Calu3 (cell line): ENCODE data around the gene ALPK3. TPM values are rescaled to one million over a fixed set of nuclear protein-coding genes. Genes with fewer than 3 reads are reported as not detected.

ENCODE experiments used
- BruUV-seq: library from RNA; stranded (reverse); fragments of 400-500 nt; replicated peaks from 2 replicates; lab custom pipeline; 2021; lab: Mats Ljungman, UMichigan
- CTCF ChIA-PET: fragments of 300-600 bp; sonication (Branson Sonifier 250); formaldehyde crosslinking; loops from one replicate; lab custom pipeline; 2022; ENCODE audit warnings: antibody characterized with exemption; lab: Charles Lee
- DNase-seq: peaks from one replicate; pipeline ENCODE4 v3.0.0; 2022
- H3K27ac Mint-ChIP-seq: one replicate; pipeline ENCODE4 v1.8.0; 2022; ENCODE audit warnings: mixed read lengths; ENCODE audit not compliant: unreplicated experiment
- H3K27me3 Mint-ChIP-seq: one replicate; pipeline ENCODE4 v1.8.0; 2022; ENCODE audit warnings: mixed read lengths; ENCODE audit not compliant: unreplicated experiment
- H3K36me3 Mint-ChIP-seq: one replicate; pipeline ENCODE4 v1.8.0; 2022; ENCODE audit warnings: mild to moderate bottlenecking, moderate library complexity, mixed read lengths; ENCODE audit not compliant: insufficient read depth, unreplicated experiment
- H3K4me1 Mint-ChIP-seq: one replicate; pipeline ENCODE4 v1.8.0; 2022; ENCODE audit warnings: mild to moderate bottlenecking, low read depth, mixed read lengths; ENCODE audit not compliant: unreplicated experiment
- H3K4me3 Mint-ChIP-seq: one replicate; pipeline ENCODE4 v1.8.0; 2022; ENCODE audit warnings: mild to moderate bottlenecking, low read depth, moderate library complexity, mixed read lengths; ENCODE audit not compliant: unreplicated experiment
- H3K9me3 Mint-ChIP-seq: one replicate; pipeline ENCODE4 v1.8.0; 2022; ENCODE audit warnings: low read depth, mixed read lengths; ENCODE audit not compliant: unreplicated experiment
- CTCF ChIP-seq: fragments of 200-600 bp; IDR thresholded peaks from one replicate; pipeline ENCODE4 v1.8.0; 2022; ENCODE audit warnings: antibody characterized with exemption; ENCODE audit not compliant: unreplicated experiment
- intact Hi-C: fragments of 100-400 bp; cut with micrococcal nuclease; formaldehyde crosslinking; loops from one replicate; pipeline ENCODE4 v1.10.0; 2022; ENCODE audit not compliant: unreplicated experiment
- total RNA-seq: library from RNA; stranded (reverse); gene quantifications from 2 replicates; pipeline ENCODE4 v1.2.3, GENCODE V29; 2022

The ALPK3 gene
- total RNA-seq, 1 experiment from 2014 or later: 4.6 TPM

- Mint-ChIP-seq H3K27ac (no peak overlapping the region), H3K9me3 (no peaks in the 10 kb centered on the region), H3K36me3 (no peaks in the 10 kb centered on the region), H3K4me3 (no peak overlapping the region), H3K27me3 (no peaks in the 10 kb centered on the region), H3K4me1 (peaks cover 25% of the 10 kb centered on the region)
- no peak for TF ChIP-seq CTCF
- no peak for DNase-seq
- no TSS peak for BruUV-seq
- CTCF ChIA-PET: interaction anchor here (1.2 kb wide), 1 partner anchor 100 kb away, joined by 5 read pairs; no protein-coding TSS in a partner anchor
- intact Hi-C loops: loop anchor here (10.0 kb wide), 1 partner anchor 217 kb away; no protein-coding TSS in a partner anchor
Measured at GRCh38 chr15:84828086-84828908, 11.1 kb downstream of the ALPK3 start.

GRCh38 chr15:84829428-84829827 is 12.3 kb downstream of the ALPK3 start:
- Mint-ChIP-seq H3K36me3 (no peaks in the 10 kb centered on the region), H3K9me3 (no peaks in the 10 kb centered on the region), H3K4me1 (peaks cover 30% of the 10 kb centered on the region), H3K27me3 (no peaks in the 10 kb centered on the region), H3K4me3 (no peak overlapping the region), H3K27ac (no peak overlapping the region)
- no peak for DNase-seq
- no TSS peak for BruUV-seq
- TF ChIP-seq CTCF: no peak
- intact Hi-C loops: loop anchor here (10.0 kb wide), 1 partner anchor 215 kb away; no protein-coding TSS in a partner anchor
- CTCF ChIA-PET: interaction anchor here (0.8 to 1.2 kb wide), 2 partner anchors 31 to 98 kb away, joined by 3 to 5 read pairs; no protein-coding TSS in a partner anchor

- no peak for TF ChIP-seq CTCF
- CTCF ChIA-PET: no interaction called here
- intact Hi-C loops: no loop called here
- Mint-ChIP-seq H3K36me3 (no peaks in the 10 kb centered on the region), H3K9me3 (no peaks in the 10 kb centered on the region), H3K4me3 (no peak overlapping the region), H3K27me3 (no peaks in the 10 kb centered on the region), H3K4me1 (peaks cover 30% of the 10 kb centered on the region), H3K27ac (no peak overlapping the region)
- DNase-seq: no peak
- BruUV-seq: no TSS peak
Measured at GRCh38 chr15:84830036-84830435, 12.9 kb downstream of the ALPK3 start.

GRCh38 chr15:84831028-84831427 is 13.9 kb downstream of the ALPK3 start:
- no peak for TF ChIP-seq CTCF
- no peak for DNase-seq
- Mint-ChIP-seq H3K4me1 (peaks cover 24% of the 10 kb centered on the region), H3K27ac (no peak overlapping the region), H3K9me3 (no peaks in the 10 kb centered on the region), H3K27me3 (peaks cover under 1% of the 10 kb centered on the region), H3K4me3 (no peak overlapping the region), H3K36me3 (no peaks in the 10 kb centered on the region)
- BruUV-seq: no TSS peak
- intact Hi-C loops: no loop called here
- CTCF ChIA-PET: no interaction called here
